ENCODE results near the gene PTRH1.

DNA sequence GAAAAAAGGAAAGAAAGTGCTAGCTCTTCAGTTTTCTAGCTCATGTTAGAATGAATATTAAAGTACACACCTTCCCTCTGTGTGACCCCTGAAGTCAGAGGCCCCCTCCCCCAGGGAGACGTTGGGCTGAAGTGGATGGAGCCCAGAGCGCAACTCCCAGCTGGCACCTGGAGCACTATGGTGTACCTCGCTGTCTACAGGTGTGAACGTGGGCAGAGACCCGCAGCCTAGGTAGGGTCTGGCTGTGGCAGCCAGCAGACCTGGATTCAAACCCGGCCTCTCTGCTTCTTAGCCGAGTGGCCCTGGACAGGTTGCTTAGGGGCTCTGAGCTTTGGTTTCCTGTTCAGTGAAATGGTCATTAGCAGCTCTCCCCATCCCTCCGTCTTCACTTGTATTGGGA, 13.3 kb upstream of the PTRH1 start:
- TF ChIP-seq, protein P1, sequence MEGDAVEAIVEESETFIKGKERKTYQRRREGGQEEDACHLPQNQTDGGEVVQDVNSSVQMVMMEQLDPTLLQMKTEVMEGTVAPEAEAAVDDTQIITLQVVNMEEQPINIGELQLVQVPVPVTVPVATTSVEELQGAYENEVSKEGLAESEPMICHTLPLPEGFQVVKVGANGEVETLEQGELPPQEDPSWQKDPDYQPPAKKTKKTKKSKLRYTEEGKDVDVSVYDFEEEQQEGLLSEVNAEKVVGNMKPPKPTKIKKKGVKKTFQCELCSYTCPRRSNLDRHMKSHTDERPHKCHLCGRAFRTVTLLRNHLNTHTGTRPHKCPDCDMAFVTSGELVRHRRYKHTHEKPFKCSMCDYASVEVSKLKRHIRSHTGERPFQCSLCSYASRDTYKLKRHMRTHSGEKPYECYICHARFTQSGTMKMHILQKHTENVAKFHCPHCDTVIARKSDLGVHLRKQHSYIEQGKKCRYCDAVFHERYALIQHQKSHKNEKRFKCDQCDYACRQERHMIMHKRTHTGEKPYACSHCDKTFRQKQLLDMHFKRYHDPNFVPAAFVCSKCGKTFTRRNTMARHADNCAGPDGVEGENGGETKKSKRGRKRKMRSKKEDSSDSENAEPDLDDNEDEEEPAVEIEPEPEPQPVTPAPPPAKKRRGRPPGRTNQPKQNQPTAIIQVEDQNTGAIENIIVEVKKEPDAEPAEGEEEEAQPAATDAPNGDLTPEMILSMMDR (IDR thresholded peaks at IDR 0.05), result no peak
- TF ChIP-seq FOXJ3 (CRISPR knock-in tag; IDR thresholded peaks at IDR 0.05; ENCODE audit: borderline replicate concordance) (no peak), ZNF263 (CRISPR knock-in tag; IDR thresholded peaks at IDR 0.05; ENCODE audit: low read depth) (no peak)
- TF ChIP-seq, protein P2, sequence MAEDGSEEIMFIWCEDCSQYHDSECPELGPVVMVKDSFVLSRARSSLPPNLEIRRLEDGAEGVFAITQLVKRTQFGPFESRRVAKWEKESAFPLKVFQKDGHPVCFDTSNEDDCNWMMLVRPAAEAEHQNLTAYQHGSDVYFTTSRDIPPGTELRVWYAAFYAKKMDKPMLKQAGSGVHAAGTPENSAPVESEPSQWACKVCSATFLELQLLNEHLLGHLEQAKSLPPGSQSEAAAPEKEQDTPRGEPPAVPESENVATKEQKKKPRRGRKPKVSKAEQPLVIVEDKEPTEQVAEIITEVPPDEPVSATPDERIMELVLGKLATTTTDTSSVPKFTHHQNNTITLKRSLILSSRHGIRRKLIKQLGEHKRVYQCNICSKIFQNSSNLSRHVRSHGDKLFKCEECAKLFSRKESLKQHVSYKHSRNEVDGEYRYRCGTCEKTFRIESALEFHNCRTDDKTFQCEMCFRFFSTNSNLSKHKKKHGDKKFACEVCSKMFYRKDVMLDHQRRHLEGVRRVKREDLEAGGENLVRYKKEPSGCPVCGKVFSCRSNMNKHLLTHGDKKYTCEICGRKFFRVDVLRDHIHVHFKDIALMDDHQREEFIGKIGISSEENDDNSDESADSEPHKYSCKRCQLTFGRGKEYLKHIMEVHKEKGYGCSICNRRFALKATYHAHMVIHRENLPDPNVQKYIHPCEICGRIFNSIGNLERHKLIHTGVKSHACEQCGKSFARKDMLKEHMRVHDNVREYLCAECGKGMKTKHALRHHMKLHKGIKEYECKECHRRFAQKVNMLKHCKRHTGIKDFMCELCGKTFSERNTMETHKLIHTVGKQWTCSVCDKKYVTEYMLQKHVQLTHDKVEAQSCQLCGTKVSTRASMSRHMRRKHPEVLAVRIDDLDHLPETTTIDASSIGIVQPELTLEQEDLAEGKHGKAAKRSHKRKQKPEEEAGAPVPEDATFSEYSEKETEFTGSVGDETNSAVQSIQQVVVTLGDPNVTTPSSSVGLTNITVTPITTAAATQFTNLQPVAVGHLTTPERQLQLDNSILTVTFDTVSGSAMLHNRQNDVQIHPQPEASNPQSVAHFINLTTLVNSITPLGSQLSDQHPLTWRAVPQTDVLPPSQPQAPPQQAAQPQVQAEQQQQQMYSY (CRISPR knock-in tag; IDR thresholded peaks at IDR 0.05), result no peak

Data from WTC11 (cell line).